ENCODE measurements around the gene LHFPL2.

Gene LHFPL2

DNA sequence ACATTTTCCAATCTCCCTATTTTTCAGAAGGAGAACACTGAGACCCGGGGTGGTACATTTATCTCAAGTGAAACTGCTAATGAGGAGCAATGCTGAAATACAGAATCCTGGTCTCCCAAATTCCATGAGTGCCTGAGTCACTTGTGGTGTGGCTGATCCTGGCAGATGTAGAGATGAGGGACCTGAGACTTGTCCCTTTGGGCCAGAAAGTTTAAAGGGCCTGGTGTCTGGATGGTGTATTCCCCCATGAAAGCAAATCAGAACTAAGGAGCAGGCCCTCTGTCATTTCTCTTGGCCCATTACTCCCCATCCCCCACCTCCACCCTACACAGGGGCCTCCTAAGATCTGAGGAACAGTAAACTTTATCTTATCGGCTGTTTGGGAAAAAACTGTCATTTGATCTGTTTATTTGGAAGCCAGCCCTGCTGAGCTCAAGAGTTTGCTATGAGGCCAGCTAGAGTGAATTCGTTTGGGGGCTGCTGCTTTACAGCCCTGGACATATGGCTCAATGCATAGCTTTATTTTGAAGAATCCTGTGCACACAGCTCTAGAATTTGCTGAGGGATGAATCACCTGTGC lies 140.3 kb downstream of the LHFPL2 start:
- no peak for TF ChIP-seq TAF1 (IDR thresholded peaks at IDR 0.05; ENCODE audit: borderline replicate concordance, insufficient read depth, low read length)
- no peak for TF ChIP-seq FOXP2 (optimal IDR thresholded peaks at IDR 0.05; ENCODE audit: borderline replicate concordance, extremely low read depth, extremely low read length, insufficient read depth)

DNA sequence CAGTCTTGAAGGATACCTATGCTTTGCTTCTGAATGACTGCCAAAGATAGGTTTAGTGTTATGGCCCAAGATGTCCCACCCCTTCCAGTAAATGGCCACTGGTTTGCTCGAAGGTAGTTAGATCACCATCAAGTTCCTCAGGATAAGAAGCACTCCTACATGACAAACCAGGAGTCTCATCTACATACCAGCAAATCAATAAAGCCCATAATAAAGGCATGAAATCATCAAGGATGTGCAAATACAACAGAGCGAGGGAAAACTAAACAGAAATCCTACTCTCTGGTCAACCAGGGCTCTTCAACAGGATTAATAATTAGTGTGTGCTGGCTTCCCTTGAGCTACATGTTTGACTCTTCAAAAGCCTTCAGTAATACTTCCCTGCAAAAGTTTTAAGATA lies 141.0 kb downstream of the LHFPL2 start:
- no peak for TF ChIP-seq FOXP2 (optimal IDR thresholded peaks at IDR 0.05; ENCODE audit: borderline replicate concordance, extremely low read depth, extremely low read length, insufficient read depth)
- no peak for TF ChIP-seq SIN3A (IDR thresholded peaks at IDR 0.05; ENCODE audit: borderline replicate concordance, insufficient read depth, low read length)
- TF ChIP-seq TAF1 (IDR thresholded peaks at IDR 0.05; ENCODE audit: borderline replicate concordance, insufficient read depth, low read length): no peak
- TF ChIP-seq, protein P1, sequence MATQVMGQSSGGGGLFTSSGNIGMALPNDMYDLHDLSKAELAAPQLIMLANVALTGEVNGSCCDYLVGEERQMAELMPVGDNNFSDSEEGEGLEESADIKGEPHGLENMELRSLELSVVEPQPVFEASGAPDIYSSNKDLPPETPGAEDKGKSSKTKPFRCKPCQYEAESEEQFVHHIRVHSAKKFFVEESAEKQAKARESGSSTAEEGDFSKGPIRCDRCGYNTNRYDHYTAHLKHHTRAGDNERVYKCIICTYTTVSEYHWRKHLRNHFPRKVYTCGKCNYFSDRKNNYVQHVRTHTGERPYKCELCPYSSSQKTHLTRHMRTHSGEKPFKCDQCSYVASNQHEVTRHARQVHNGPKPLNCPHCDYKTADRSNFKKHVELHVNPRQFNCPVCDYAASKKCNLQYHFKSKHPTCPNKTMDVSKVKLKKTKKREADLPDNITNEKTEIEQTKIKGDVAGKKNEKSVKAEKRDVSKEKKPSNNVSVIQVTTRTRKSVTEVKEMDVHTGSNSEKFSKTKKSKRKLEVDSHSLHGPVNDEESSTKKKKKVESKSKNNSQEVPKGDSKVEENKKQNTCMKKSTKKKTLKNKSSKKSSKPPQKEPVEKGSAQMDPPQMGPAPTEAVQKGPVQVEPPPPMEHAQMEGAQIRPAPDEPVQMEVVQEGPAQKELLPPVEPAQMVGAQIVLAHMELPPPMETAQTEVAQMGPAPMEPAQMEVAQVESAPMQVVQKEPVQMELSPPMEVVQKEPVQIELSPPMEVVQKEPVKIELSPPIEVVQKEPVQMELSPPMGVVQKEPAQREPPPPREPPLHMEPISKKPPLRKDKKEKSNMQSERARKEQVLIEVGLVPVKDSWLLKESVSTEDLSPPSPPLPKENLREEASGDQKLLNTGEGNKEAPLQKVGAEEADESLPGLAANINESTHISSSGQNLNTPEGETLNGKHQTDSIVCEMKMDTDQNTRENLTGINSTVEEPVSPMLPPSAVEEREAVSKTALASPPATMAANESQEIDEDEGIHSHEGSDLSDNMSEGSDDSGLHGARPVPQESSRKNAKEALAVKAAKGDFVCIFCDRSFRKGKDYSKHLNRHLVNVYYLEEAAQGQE (IDR thresholded peaks at IDR 0.05; ENCODE audit: insufficient read depth in 1 of 2, low read depth in 2 of 2, low read length in 2 of 2): no peak
- no peak for TF ChIP-seq POLR2AphosphoS5 (IDR thresholded peaks at IDR 0.05; ENCODE audit: low read depth, low read length)

DNA sequence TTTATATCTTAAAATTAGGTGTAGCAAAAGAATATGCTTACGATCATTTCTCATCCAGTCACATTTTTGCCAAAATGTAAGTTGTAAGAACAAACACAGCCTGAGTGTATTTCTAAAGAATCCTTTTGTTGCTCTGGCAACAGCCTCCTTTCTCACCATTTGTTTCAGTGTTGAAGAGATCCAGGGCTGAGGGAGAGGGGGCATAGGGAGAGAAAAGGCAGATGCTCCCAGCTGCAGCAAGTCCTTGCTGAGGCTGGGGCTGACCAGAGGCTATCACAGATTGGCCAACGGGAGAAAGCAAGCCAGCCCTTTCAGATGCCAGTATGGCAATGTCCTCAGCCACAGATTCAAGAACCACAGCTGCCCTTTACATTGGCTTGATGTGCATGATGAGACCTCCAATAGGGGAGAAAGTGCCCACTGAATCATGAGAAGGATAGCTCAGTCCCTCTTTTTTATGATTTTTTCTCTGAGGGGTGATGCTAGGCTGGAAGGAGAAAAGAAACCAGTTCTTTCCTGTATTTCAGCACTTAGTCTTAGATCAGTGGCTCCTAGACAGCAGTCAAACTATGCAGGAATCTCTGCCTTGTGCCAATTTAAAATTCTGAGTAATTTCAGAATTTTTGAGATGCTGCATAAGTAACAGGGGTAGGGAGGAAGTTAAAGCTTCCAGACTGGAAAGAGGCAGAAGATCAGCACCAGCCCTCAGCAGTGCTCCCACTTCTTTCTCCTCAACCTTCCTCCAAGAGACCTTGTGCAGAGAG lies 142.1 kb downstream of the LHFPL2 start:
- no peak for TF ChIP-seq POLR2AphosphoS5 (IDR thresholded peaks at IDR 0.05; ENCODE audit: low read depth, low read length)
- no peak for TF ChIP-seq FOXP2 (optimal IDR thresholded peaks at IDR 0.05; ENCODE audit: borderline replicate concordance, extremely low read depth, extremely low read length, insufficient read depth)
- TF ChIP-seq, protein P1 (IDR thresholded peaks at IDR 0.05; ENCODE audit: insufficient read depth in 1 of 2, low read depth in 2 of 2, low read length in 2 of 2): no peak
- TF ChIP-seq SIN3A (IDR thresholded peaks at IDR 0.05; ENCODE audit: borderline replicate concordance, insufficient read depth, low read length): no peak
- TF ChIP-seq TAF1 (IDR thresholded peaks at IDR 0.05; ENCODE audit: borderline replicate concordance, insufficient read depth, low read length): no peak

DNA sequence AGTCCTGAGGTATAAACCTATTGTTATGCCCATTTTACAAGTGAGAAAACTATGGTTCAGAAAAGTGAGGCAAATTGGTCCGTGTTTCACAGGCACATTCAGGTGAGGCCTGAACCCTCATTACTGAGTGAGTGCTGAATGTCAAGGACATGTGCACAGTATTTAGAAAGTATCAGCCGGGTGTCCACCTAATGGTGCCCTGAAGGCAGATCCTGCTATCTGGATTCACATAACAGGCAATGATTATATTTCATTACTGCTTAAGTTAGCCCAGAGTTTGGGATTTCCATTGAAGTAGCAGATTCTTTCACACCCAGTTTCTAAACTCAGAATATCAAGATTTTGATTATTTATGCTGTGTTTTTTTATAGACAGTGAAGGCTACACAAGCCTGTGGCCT lies 142.7 kb downstream of the LHFPL2 start:
- TF ChIP-seq POLR2AphosphoS5 (IDR thresholded peaks at IDR 0.05; ENCODE audit: low read depth, low read length): no peak

DNA sequence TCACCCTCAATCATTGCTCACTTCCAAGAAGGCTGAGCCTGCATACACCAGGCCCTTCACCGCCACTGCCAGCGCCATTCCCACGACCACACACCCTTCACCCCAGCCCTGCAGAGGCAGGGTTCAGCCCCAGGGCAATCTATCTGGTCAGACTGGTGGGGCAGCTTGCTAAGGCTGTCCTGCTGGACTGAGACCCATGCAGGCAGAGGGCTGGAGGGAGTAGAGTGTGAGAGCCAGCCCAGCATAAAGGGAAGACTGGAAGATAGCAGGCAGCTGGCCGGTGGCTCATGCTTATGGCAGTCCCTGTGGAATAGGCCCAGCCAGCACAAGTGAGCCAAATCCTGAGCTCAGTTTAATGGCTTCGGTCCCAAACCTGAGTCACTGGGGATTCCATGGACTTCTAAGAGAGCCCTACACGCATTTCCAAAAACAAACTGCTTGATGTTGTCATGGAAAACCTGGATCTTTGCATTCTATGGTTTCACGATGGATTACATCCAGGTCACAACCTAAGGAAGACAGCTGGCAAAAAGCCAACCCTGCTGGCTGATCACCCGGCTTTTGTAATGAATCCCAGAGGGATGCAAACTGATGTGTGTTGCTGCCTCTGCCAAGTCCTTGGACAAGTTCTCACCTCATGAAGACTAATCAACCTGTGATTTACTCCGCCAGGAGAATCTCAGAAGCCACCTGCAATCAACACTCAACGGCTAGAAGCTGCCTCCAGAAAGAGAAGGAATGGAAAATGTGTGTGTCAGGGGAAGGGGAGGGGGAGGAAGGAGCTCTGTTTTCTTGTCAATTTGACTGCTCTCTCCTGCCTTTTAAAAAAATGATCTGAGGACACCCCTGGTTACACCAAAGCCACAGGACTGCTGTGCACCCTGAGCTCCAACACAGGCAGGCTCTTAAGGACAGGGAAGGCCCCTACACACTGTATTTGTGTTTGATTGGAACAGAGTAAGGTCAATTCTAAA lies 143.6 kb downstream of the LHFPL2 start:
- TF ChIP-seq, protein P1 (IDR thresholded peaks at IDR 0.05; ENCODE audit: insufficient read depth in 1 of 2, low read depth in 2 of 2, low read length in 2 of 2): no peak
- no peak for TF ChIP-seq POLR2AphosphoS5 (IDR thresholded peaks at IDR 0.05; ENCODE audit: low read depth, low read length)
- TF ChIP-seq SIN3A (IDR thresholded peaks at IDR 0.05; ENCODE audit: borderline replicate concordance, insufficient read depth, low read length): no peak
- no peak for TF ChIP-seq FOXP2 (optimal IDR thresholded peaks at IDR 0.05; ENCODE audit: borderline replicate concordance, extremely low read depth, extremely low read length, insufficient read depth)
- no peak for TF ChIP-seq TAF1 (IDR thresholded peaks at IDR 0.05; ENCODE audit: borderline replicate concordance, insufficient read depth, low read length)

Data from PFSK-1 (cell line).